ENCODE data around the gene IGFBP6. TPM values are rescaled to one million over a fixed set of nuclear protein-coding genes. Genes with fewer than 3 reads are reported as not detected.

Gene IGFBP6
- total and polyA plus RNA-seq, 9 of the 15 experiments (the other 6 are each of a cell fraction or from before 2014, with no cell fraction given), result 0.15 to 1.4 (median 0.54) TPM

DNA sequence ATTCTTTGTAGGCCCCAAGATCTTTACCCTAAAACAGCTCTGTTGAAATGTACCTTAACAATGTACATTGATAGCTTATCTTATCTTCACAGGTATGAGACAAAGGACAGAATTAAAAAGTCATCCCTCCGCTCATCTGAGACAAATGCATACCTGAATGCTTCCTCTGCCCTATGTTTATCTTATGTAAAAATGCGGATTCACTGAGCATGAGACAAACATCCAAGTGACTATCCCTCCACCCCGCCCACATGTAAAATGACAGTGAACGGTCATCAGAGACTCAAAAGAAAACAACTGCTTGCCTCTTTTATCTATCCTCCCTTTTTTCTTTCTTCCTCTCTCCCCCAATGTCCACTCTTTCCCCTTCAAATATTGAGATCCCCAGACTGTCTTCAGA, 45.9 kb downstream of the IGFBP6 start (continued):
- TF ChIP-seq, protein P1, sequence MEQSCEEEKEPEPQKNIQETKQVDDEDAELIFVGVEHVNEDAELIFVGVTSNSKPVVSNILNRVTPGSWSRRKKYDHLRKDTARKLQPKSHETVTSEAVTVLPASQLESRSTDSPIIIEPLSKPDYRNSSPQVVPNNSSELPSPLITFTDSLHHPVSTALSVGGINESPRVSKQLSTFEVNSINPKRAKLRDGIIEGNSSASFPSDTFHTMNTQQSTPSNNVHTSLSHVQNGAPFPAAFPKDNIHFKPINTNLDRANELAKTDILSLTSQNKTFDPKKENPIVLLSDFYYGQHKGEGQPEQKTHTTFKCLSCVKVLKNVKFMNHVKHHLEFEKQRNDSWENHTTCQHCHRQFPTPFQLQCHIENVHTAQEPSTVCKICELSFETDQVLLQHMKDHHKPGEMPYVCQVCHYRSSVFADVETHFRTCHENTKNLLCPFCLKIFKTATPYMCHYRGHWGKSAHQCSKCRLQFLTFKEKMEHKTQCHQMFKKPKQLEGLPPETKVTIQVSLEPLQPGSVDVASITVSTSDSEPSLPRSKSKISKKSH (CRISPR knock-in tag; IDR thresholded peaks at IDR 0.05), result no peak
- no peak for TF ChIP-seq SMARCC2 (IDR thresholded peaks at IDR 0.05; ENCODE audit: low read depth)
- TF ChIP-seq TAF1 (IDR thresholded peaks at IDR 0.05; ENCODE audit: control insufficient read depth, extremely low read depth, insufficient read depth, low read length, severe bottlenecking), result no peak
- no peak for TF ChIP-seq TGIF2 (CRISPR knock-in tag; IDR thresholded peaks at IDR 0.05)
- no peak for TF ChIP-seq MEF2D (tag; conservative IDR thresholded peaks at IDR 0.05; ENCODE audit: low read depth)
- TF ChIP-seq NR2C2 (CRISPR knock-in tag; IDR thresholded peaks at IDR 0.05), result no peak
- TF ChIP-seq NR2C2 (tag; IDR thresholded peaks at IDR 0.05), result no peak
- no peak for TF ChIP-seq MXI1 (IDR thresholded peaks at IDR 0.05; ENCODE audit: low read depth, low read length)
- TF ChIP-seq TAL1 (IDR thresholded peaks at IDR 0.05), result peak; percentile 22; the same call in 1 of the 2 replicates
- no peak for TF ChIP-seq EZH2 (IDR thresholded peaks at IDR 0.05; ENCODE audit: borderline replicate concordance, low read depth, low read length)
- peak; percentile 93 for TF ChIP-seq ZEB2 (IDR thresholded peaks at IDR 0.05)
- no peak for TF ChIP-seq XRCC5 (IDR thresholded peaks at IDR 0.05; ENCODE audit: low read depth, low read length)
- no peak; the same call in 1 of the 2 replicates for TF ChIP-seq MAFG (tag; conservative IDR thresholded peaks at IDR 0.05)
- TF ChIP-seq KLF16 (IDR thresholded peaks at IDR 0.05), result no peak
- peak; percentile 60 for TF ChIP-seq NFE2 (IDR thresholded peaks at IDR 0.05; ENCODE audit: low read depth)
- TF ChIP-seq ZNF655 (CRISPR knock-in tag; IDR thresholded peaks at IDR 0.05), result no peak
- no peak for TF ChIP-seq ZNF121 (CRISPR knock-in tag; conservative IDR thresholded peaks at IDR 0.05)
- no peak for TF ChIP-seq NFXL1 (CRISPR knock-in tag; IDR thresholded peaks at IDR 0.05)
- no peak for TF ChIP-seq ZNF583 (CRISPR knock-in tag; IDR thresholded peaks at IDR 0.05)
- TF ChIP-seq, protein P2, sequence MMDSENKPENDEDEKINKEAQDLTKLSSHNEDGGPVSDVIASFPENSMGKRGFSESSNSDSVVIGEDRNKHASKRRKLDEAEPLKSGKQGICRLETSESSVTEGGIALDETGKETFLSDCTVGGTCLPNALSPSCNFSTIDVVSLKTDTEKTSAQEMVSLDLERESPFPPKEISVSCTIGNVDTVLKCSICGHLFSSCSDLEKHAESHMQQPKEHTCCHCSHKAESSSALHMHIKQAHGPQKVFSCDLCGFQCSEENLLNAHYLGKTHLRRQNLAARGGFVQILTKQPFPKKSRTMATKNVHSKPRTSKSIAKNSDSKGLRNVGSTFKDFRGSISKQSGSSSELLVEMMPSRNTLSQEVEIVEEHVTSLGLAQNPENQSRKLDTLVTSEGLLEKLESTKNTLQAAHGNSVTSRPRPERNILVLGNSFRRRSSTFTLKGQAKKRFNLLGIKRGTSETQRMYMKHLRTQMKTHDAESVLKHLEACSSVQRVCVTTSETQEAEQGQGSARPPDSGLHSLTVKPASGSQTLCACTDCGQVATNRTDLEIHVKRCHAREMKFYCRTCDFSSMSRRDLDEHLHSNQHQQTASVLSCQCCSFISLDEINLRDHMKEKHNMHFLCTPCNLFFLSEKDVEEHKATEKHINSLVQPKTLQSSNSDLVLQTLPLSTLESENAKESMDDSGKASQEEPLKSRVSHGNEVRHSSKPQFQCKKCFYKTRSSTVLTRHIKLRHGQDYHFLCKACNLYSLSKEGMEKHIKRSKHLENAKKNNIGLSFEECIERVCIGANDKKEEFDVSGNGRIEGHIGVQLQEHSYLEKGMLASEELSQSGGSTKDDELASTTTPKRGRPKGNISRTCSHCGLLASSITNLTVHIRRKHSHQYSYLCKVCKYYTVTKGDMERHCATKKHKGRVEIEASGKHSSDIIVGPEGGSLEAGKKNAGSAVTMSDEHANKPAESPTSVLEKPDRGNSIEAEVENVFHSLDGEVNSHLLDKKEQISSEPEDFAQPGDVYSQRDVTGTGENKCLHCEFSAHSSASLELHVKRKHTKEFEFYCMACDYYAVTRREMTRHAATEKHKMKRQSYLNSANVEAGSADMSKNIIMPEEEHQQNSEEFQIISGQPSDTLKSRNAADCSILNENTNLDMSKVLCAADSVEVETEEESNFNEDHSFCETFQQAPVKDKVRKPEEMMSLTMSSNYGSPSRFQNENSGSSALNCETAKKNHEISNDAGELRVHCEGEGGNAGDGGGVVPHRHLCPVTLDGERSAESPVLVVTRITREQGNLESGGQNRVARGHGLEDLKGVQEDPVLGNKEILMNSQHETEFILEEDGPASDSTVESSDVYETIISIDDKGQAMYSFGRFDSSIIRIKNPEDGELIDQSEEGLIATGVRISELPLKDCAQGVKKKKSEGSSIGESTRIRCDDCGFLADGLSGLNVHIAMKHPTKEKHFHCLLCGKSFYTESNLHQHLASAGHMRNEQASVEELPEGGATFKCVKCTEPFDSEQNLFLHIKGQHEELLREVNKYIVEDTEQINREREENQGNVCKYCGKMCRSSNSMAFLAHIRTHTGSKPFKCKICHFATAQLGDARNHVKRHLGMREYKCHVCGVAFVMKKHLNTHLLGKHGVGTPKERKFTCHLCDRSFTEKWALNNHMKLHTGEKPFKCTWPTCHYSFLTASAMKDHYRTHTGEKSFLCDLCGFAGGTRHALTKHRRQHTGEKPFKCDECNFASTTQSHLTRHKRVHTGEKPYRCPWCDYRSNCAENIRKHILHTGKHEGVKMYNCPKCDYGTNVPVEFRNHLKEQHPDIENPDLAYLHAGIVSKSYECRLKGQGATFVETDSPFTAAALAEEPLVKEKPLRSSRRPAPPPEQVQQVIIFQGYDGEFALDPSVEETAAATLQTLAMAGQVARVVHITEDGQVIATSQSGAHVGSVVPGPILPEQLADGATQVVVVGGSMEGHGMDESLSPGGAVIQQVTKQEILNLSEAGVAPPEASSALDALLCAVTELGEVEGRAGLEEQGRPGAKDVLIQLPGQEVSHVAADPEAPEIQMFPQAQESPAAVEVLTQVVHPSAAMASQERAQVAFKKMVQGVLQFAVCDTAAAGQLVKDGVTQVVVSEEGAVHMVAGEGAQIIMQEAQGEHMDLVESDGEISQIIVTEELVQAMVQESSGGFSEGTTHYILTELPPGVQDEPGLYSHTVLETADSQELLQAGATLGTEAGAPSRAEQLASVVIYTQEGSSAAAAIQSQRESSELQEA (IDR thresholded peaks at IDR 0.05; ENCODE audit: low read depth), result no peak
- no peak for TF ChIP-seq BCL6 (CRISPR knock-in tag; IDR thresholded peaks at IDR 0.05)
- no peak for TF ChIP-seq ZNF431 (CRISPR knock-in tag; IDR thresholded peaks at IDR 0.05)
